HT1080 (cell line): ENCODE data around the gene COL26A1. TPM values are rescaled to one million over a fixed set of nuclear protein-coding genes. Genes with fewer than 3 reads are reported as not detected.
A peak's percentile ranks its signal among the peaks of the same experiment; 100 is the strongest.
"Not testable (repeated sequence)": the region's sequence is repeated elsewhere in the genome, so short reads cannot be mapped to it uniquely, and the experiment has no call there.

Experiments
- DNase-seq: peaks from one replicate; pipeline ENCODE4 v3.0.0-alpha.2; 2015; ENCODE audit warnings: low read depth
- polyA plus RNA-seq, 2 experiments: library from polyadenylated mRNA; depleted of rRNA; stranded (reverse); fragments of >200 nt; gene quantifications; 2 replicates each; pipeline ENCODE4 v1.2.3, GENCODE V29; 2015
- total RNA-seq: library from RNA; depleted of rRNA; stranded (reverse); fragments of >200 nt; shearing (Covaris generic); gene quantifications from 2 replicates; pipeline ENCODE4 v1.2.3, GENCODE V29; 2014; rRNA removed

Gene COL26A1
- total RNA-seq = 0.02 TPM in 1 of 2 replicates, not detected in the other
- not detected in 2 replicates for polyA plus RNA-seq (2015; cell fraction: cytosol; rRNA removed)
- polyA plus RNA-seq (2015; cell fraction: nucleus; rRNA removed) = not detected in 2 replicates

GRCh38 chr7:101362334-101363195 is at the start of gene COL26A1:
Gene COL26A1 (plus strand): TSS chr7:101362875. CDS start chr7:101363033, 158 bp downstream.
- DNase-seq = no peak

GRCh38 chr7:101315336-101315735 is 47.3 kb upstream of the COL26A1 start:
- DNase-seq = no peak

- no peak for DNase-seq
Observed at GRCh38 chr7:101319401-101319800, 43.3 kb upstream of the COL26A1 start.

DNA sequence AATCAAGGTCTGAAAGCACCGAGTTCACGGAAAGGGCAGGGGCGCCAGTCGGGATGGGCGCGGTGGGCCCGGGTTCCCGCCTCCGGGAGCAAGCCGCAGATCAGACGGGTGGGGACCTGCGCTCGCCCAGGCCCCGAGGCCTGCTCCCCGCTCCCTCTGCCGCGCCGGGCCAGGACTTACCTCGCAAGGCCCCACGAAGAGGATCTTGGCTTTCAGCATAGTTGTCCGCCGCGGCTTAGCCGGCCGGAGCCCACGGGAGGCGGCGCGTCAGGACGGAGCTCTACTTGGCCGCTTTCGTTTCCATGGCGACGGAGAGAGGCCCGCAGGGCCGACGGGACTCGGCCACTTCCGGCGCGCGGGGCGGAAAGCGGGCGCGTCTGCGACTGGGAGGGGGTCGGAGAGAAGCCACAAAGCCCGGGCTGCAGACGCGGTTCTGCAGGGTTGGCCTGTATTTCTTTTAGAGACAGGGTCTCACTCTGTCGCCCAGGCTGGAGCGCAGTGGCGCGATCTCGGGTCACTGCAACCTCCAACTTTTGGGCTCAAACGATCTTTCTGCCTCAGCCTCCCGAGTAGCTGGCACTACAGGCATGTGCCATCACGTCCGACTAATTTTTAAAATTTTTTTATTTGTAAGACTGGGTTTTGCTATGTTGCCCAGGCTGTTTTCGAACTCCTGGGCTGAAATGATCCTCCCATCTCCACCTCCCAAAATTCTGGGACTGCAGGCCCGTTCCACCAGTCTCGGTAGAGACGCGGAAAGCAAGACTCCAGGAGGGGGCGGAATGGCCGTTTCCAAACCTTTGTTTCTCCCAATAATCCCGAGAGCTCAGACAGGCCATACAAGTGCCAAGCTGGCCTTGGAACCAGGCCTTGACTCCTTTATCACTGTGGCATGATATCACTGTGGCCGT is 40.9 kb upstream of the COL26A1 start, which contains the start of gene IFT22:
IFT22 (minus strand) TSS at position 322 of the 911 bp plus-strand sequence; CDS start at position 219, 103 bp downstream.
- peak; percentile 80 for DNase-seq

- no peak for DNase-seq
Observed at GRCh38 chr7:101328159-101328558, 34.5 kb upstream of the COL26A1 start.

DNA sequence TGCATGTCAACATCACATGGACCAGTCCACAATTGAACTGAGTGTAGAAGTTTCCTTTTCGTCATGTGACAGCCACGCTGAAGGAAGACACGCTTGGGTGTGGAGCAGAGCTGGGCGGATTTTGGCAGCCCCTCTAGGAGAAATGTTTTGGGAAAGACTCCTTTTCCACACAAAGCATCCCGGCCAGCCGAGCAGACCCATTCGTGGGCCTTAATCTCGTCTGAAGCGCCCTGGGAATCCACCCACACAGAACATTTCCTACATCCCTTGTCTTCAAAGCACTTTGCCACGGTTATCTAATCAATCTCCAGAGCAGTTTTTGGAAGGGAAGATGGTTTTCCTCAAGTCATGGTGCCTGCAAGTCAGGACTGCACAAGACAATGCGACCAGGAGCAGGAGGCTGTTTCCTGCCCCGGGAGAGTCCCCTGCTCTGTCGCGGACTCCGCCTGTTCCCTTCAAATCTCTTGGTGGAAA is 32.6 kb upstream of the COL26A1 start:
- no peak for DNase-seq

DNA sequence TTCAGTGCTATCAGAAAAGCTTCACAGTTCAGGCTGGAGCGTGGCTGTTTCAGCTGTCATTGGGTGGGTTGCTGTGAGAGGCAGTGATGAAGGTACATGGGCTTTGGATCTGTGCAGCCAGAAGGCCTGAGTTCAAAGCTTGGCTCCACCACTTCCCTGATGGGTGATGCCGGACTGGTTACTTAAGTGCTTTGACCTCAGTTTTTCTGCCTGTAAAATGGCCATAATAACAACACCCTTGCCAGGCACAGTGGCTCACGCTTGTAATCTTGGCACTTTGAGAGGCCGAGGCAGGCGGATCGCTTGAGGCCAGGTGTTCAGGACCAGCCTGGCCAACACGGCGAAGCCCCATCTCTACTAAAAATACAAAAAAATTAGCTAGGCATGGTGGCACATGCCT is 30.6 kb upstream of the COL26A1 start:
- no peak for DNase-seq

DNA sequence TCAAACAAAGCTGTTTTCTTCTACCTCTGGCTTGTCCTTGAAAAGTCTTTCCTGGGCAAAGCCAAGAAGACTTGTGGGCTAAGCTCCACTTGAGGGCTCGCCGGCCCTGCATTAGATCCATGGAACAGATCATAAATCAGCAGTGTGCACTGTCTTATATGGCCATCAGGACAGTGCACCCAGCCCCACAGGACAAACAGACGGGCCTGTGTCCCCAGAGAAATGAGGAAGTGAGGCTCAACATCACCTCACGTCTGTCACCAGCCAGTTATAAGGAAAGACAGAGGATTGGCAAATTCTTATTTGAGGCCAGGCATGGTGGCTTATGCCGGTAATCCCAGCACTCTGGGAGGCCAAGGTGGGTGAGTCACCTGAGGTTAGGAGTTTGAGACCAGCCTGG is 28.8 kb upstream of the COL26A1 start:
- DNase-seq = no peak

GRCh38 chr7:101340379-101340778 is 22.3 kb upstream of the COL26A1 start:
- no peak for DNase-seq

GRCh38 chr7:101342892-101343291 is 19.8 kb upstream of the COL26A1 start:
- no peak for DNase-seq

DNA sequence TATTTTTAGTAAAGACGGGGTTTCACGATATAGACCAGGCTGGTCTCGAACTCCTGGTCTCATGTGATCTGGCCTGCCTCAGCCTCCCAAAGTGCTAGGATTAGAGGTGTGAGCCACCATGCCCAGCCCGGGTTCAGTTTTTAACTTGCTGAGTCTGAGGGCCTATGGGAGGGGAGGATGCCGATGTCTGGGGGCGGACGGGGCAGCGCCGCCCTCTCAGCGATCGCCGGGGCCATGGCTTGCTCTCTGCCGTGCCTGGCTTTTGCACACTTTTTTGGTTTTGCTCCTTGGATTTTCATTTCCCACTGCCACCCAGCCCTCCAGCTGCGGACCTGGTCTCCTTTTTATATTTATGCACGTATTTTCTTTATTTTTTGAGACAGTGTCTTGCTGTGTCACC is 15.2 kb upstream of the COL26A1 start:
- DNase-seq = no peak

DNA sequence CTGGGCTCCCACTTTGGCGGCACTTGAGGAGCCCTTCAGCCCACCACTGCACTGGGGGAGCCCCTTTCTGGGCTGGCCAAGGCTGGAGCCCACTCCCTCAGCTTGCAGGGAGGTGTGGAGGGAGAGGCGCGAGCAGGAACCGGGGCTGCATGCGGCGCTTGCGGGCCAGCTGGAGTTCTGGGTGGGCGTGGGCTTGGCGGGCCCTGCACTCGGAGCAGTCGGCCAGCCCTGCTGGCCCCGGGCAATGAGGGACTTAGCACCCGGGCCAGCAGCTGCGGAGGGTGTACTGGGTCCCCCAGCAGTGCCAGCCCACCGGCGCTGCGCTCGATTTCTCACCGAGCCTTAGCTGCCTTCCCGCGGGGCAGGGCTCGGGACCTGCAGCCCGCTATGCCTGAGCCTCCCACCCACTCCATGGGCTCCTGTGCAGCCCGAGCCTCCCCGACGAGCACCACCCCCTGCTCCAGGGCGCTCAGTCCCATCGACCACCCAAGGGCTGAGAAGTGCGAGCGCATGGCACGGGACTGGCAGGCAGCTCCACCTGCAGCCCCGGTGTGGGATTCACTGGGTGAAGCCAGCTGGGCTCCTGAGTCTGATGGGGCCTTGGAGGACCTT is 14.1 kb upstream of the COL26A1 start:
- not testable (repeated sequence) for DNase-seq

DNA sequence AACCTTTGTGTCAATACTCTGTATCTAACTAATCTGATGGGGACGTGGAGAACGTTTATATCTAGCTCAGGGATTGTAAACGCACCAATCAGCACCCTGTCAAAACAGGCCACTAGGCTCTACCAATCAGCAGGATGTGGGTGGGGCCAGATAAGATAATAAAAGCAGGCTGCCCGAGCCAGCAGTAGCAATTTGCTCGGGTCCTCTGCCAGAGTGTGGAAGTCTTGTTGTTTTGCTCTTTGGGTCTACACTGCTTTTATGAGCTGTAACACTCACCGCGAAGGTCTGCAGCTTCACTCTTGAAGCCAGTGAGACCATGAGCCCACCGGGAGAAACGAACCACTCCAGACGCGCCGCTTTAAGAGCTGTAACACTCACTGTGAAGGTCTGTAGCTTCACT is 13.4 kb upstream of the COL26A1 start:
- DNase-seq = not testable (repeated sequence)

DNA sequence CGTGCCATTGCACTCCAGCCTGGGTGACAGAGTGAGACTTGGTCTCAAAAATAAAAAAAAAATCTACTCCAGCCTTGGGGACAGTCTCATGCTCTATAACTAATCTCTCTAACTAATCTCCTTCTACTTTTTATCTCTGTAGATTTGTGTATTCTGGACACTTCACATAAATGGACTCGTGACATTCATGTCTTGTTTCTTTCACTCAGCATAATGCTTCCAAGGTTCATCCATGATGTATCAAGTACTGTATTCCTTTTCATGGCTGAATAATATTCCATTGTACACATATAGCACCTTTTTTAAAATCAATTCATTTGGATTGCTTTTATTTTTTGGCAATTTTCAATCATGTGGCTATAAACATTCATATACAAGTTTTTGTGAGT is 9.8 kb upstream of the COL26A1 start:
- DNase-seq = no peak

DNA sequence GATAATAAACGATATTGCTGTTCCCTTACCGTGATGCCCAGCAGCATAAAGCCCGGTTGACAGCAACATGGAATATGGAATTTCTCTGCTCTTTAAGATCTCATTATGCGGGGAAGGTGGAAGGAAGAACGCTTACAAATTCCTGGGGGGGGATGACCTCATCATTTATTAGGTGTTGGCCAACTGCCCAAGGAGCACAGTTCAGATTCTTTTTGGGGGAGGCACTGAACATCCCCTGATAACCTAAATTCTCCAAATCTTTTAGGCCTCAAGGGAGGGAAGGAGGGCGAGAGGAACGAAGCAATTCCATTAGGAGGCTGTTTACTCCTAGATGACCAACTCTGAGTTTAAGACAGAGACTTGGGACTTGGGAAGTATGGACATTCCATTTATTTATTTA is 5.2 kb upstream of the COL26A1 start:
- no peak for DNase-seq

GRCh38 chr7:101363196-101363733 is 590 bp downstream of the COL26A1 start:
- DNase-seq = no peak

- no peak for DNase-seq
Observed at GRCh38 chr7:101363734-101364374, 1.2 kb downstream of the COL26A1 start.

DNA sequence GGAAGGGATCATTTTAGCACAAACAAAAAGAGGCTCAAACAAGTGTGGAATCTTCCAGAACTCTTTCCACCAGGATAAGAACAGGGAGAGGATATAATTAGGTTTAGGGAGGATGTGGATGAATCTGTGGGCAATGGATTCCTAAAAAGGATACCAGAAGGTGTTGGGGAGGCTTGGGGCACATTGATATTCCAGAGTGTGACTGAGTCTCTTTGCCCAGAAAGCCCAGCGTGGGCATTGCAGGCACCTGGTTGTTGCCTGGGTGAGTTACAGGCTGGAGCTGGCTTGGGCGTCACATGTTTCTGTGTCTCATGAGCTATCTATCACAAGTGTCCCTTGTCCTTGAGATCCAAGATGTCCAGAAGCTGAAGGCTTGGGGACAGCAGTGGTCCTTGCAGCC is 3.3 kb downstream of the COL26A1 start:
- no peak for DNase-seq

GRCh38 chr7:101367676-101368075 is 5.0 kb downstream of the COL26A1 start:
- DNase-seq = no peak

DNA sequence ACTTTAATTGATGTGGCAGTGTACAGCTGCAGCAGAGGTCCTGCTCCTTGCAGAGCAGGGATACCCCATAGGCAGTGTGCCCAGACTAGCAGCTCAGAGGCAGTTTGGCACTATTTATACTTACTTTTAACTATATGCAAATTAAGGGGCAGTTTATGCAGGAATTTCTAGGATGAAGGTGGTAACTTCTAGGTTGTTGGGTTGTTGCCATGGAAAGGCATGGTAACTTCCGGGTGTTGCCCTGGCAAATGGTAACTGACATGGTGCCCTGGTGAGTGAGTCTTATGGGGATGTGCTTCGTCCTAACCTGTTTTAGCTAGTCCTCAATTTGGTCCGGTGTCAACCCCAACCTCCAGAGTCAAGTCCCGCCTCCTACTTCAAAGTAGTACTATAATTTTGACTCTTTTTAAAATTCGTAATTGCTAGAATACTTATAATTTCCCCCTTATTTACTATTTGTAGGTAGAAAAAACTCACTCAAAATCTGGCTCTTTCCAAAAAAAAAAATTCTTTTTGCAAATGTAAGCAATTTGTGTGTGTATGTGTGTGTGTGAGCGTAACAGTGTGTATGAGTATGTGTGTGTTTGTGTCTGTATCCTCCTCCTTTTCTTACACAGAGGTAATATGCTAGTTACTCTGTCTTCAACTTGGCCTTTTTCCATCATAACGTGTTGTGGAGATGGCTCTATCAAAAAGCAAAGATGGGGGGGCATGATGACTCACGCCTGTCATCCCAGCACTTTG is 5.9 kb downstream of the COL26A1 start:
- DNase-seq = no peak
